Stimulated activated CD4-positive, alpha-beta T cell treated with anti-CD3 and anti-CD28 coated beads, Interleukin-15, amount 100 ng/mL, for 1 hour (primary cell): Measurements from ENCODE around the gene KMT5C.
A peak's percentile ranks its signal among the peaks of the same experiment; 100 is the strongest.
"Not testable (repeated sequence)": the region's sequence is repeated elsewhere in the genome, so short reads cannot be mapped to it uniquely, and the experiment has no call there.

ENCODE experiments used
- DNase-seq, 2 donors: peaks; one replicate each; pipeline ENCODE4 v3.0.0-alpha.2; 2020; ENCODE audit warnings: low read depth in 1 of 2, low spot score in 1 of 2

Gene KMT5C

DNA sequence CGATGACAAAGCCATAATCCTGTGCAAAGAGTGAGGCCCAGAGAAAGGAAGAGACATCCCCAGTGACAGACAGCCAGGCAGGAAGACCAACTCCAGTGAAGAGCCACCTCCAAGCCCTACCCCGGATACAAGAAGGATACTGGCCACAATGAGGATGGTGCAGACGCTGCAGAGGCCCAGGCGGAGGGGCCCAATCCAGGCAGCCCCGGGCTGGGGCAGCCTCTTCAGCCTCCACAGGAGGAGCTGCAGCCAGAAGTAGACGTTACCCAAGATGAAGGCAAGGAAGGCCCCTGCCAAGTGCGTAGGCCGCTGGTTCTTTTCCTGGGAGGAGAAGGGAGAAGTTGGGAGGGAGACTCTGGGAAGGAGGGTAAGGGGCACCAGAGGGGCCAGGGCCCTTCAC, 23.0 kb upstream of the KMT5C start:
- no peak for DNase-seq

DNA sequence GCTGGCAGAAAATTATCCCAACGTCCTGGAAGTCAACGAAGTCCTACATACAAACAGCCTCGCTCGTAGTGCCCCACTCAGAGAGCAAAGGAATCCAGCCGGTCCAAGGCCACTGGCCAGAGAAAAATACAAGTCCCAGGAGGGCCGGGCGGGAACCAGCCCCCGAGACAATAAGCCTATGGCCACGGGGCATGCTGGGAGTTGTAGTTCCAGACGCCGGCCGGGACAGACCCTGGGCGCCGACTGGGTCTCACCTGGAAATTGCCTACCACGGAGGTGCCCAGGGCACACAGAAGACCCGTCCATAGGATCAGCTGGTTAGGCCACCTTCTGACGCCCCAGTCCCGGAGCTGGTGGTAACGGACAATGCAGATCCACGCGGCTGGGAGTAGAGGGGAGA, 19.9 kb upstream of the KMT5C start:
- no peak for DNase-seq

DNA sequence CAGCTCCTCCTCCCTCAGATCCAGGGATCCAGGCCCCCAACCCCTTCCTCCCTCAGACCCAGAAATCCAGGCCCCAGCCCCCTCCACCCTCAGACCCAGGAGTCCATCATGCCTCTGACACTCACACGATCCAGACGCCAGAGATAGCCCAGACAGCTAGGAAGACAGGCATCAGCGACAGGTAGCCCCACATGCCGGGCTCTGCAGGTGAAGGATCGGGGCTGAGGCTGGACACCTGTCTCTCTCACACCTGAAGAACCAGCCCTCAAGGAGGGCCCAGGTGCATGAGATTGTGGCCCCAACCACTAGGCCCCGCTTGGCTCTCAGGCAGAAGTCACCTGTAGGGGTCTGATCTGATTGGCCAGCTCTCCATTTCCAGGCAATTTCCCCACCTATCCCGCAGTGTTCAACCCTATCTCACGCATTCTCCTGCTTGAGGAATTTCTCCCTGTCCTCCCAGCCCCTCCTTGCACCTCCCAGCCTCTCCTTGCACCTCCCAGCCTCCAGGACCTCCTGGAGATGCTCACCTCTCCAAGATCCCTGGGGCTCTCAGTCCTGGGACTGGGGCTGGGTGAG, 18.7 kb upstream of the KMT5C start:
- no peak for DNase-seq

- DNase-seq, result no peak
These were observed 18.1 kb upstream of the KMT5C start for GRCh38 chr19:55321466-55322137.

DNA sequence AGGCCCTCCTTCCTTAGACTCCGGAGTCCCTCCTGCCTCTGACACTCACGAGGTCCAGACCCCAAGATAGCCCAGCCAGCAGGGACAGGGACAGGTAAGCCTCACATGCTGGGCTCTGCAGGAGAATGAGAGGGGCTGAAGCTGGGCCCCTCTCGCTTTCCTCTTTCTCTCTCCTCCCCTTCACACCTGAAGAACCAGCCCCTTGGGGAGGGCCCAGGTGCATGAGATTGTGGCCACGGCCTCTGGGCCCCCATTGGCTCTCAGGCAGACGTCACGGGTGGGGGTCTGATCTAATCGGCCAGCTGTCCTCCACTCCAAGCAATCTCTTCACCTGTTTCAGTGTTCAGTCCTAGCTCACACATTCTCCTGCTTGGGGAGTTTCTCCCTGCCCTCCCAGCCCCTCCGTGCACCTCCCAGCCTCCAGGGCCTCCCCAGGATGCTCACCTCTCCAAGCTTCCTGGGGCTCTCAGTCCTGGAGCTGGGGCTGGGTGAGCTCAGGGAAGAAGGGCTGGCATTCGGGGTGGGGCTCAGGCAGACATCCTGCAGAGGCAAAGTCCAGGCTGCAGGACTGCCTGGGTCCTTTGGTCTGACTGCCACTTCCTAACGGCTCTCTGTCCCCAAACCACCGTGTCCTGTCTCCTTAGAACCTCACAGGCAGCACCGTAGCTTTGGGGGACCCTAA, 17.3 kb upstream of the KMT5C start:
- DNase-seq, result no peak

- no peak for DNase-seq
These were observed 15.0 kb upstream of the KMT5C start for GRCh38 chr19:55324662-55325061.

DNA sequence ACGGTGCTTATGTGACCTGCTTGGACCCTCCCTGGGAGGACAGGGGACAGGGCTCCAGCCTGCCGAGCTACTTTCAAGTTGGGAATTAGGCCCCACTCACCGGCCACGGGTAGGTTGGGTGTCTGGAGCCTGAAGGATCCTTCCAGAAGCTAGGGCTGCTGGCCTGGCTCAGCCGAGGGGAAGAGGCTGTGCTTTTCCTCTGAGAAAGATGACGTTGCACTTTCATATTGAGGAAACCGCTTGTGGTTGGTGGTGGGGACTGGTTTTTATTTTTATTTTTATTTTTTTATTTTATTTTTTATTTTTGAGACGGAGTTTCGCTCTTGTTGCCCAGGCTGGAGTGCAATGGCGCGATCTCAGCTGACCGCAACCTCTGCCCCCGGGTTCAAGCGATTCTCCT, 14.5 kb upstream of the KMT5C start, which contains the start of gene TMEM150B:
Gene TMEM150B, minus strand, starts transcription at position 170 of the 400 bp plus-strand sequence. CDS start 4,305 bp downstream, outside the sequence.
- DNase-seq, result no peak

DNA sequence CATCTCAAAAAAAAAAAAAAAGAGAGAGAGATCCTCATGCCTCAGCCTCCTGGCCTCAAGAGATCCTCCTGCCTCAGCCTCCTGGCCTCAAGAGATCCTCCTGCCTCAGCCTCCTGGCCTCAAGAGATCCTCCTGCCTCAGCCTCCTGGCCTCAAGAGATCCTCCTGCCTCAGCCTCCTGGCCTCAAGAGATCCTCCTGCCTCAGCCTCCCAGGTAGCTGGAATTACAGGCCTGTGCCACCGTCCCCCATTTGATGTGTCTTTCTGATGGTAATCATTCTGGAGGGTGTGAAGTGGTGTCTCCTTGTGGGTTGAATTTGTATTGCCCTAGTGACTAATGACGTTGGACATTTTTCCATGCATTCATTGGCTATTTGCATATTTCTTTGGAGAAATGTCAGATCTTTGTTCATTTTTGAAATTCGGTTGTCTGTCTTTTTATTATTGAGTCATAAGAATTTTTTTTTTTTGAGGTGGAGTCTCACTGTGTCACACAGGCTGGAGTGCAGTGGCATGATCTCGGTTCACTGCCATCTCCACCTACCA, 10.8 kb upstream of the KMT5C start:
- DNase-seq, result not testable (repeated sequence)

DNA sequence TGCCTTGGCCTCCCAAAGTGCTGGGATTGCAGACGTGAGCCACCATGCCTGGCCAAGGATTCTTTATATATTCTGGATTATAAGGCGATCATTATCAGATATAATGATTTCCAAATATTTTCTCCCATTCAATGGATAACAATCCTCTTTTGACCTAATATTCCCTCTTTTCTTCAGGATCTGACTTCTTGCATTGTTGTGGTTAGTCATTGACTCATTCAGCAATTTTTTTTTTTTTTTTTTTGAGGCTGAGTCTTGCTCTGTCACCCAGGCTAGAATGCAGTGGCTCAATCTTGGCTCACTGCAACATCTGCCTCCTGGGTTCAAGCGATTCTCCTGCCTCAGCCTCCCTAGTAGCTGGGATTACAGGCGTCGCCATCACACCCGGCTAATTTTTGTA, 9.9 kb upstream of the KMT5C start:
- DNase-seq, result not testable (repeated sequence)

- no peak for DNase-seq
These were observed 5.8 kb upstream of the KMT5C start for GRCh38 chr19:55333870-55334269.

DNA sequence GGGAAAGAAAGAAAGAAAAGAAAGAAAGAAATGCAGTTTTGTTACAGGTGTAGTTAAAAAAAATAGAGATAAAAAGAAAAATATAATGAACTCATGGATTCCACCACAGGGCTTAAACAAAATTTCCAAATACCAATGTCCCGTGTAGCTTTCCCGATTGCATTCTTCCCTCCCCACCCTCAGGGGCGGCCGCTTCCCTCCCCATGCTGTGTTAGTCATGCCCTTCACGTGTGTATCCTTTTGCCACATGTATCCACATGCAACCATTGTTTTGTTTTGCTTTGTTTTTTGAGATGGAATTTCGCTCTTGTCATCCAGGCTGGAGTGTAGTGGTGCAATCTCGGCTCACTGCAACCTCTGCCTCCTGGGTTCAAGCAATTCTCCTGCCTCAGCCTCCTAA, 3.6 kb upstream of the KMT5C start:
- no peak for DNase-seq

- no peak for DNase-seq
These were observed 460 bp downstream of the KMT5C start for GRCh38 chr19:55339889-55340783.

DNA sequence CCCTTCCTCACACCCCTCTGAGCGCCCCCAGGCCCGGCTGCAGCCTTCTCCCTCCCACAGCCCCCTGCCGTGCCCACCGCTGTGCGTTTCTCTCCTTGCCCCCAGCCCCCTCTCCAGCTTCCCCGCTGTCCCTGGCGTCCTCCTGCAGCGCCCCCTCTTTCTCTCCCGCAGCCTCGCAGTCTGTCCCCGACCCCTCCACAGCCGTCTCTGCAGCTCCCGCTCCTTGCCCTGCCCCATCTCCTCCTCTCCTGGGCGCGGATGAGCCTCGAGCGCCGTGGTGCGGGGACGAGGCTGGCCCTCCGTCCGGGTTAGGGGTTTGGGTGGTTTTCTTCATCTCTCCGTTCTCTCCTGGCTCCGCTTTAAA, 1.1 kb downstream of the KMT5C start:
- DNase-seq, result no peak

DNA sequence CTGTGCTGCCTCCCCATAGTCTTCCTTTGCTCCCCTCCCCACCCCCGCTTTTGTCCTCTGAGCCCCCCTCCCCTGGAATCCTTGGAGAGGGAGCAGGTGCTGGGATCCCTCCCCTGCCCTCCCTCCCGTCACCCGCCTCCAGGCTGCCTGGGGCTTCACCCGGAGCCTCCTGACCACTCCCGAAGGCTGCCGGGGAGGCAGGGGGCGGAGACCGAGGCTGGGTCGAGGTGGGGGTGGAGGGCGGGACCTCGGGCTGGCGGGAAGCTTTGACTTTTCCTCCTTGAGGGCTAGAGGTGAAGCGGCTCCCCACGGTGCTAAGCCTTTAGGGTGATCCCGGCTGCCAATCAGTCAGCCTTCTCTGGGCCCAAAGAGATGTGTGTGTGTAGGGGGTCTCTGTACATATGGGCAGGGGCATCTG, 1.5 kb downstream of the KMT5C start:
- DNase-seq, result peak in 1 of 2 donors; percentile 44

DNA sequence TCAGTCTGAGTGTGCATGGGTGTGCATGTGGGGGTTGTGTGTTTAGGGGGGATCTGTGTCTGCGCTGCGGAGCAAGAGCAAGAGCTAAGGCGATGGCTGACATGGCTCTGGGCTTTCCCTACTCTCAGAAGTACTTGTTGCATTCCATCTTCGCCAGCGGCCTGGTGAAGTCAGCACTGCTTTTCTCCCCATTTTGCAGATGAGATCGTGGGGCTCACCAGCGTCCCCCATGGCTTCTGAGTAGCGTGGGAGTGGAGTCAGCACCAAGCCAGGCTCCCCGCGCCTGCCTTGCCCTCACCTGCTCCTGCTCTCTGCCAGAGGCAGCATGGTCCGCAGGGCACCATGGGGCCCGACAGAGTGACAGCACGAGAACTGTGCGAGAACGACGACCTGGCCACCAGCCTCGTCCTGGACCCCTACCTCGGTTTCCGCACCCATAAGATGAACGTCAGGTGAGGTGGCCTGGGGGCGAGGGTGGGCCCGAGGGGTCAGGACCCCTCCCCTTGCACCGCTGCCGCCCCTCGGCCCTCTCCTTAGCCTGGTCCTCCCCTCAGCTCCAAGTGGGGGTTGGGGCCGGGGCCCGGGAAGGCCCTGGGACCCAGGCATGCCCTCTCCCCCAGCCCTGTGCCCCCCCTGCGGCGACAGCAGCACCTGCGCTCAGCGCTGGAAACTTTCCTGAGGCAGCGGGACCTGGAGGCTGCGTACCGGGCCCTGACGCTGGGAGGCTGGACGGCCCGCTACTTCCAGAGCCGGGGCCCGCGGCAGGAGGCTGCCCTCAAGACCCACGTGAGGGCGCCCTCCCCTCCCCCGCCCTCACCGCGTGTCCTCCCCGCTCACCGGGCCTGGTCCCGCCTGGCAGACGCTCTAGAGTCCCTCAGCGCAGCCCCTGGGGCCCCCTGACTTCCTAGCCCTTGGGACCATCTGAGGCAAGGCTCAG, 2.2 kb downstream of the KMT5C start:
- no peak for DNase-seq

DNA sequence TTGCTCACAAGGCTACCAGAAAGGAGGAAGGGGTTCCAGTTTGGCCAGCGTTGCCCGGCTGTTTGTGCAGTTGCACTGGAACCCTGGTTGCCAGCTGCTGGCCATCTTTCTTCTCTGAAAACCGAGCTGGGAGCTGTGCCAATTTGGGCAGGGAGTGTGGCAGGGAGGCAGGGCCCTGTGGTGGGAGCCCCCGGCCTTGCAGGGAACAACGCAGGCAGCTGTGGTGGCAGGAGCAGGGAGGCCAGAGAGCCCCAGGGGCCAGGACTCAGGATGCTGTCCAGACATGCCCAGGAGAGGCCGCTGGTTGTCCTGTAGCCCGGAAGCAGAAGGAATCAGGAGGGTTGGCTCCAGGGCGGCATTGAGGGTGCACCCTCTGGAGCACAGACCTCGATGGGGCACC, 4.8 kb downstream of the KMT5C start:
- no peak for DNase-seq

GRCh38 chr19:55345101-55345817, 5.6 kb downstream of the KMT5C start:
- no peak for DNase-seq

- DNase-seq, result no peak
These were observed 6.4 kb downstream of the KMT5C start for GRCh38 chr19:55345818-55346724.
